ENCODE results near the gene DDX54.

- TF ChIP-seq CTCF (IDR thresholded peaks at IDR 0.05) (no peak), POLR2AphosphoS5 (IDR thresholded peaks at IDR 0.05; ENCODE audit: low read depth, low read length) (no peak), SIN3A (IDR thresholded peaks at IDR 0.05; ENCODE audit: borderline replicate concordance, insufficient read depth, low read depth, low read length) (no peak), TCF7L2 (IDR thresholded peaks at IDR 0.05; ENCODE audit: low read depth, low read length) (no peak)
These were observed 70.7 kb downstream of the DDX54 start for GRCh38 chr12:113114447-113115178.
